Right lobe of liver (tissue), 6 donors: ENCODE data around the gene DGKH. TPM values are rescaled to one million over a fixed set of nuclear protein-coding genes. Genes with fewer than 3 reads are reported as not detected.

Experiments used
- ATAC-seq, 4 donors: fragments of 200-7000 bp; cut with Tn5 transposase; one replicate each; pipeline ENCODE4 v1.9.1; 2020; ENCODE audit warnings: mild to moderate bottlenecking in 4 of 4, moderate library complexity in 4 of 4
- DNase-seq, 3 donors: peaks; one replicate each; pipeline ENCODE4 v3.0.0-alpha.2; 2020
- H3K27ac ChIP-seq, 3 donors: fragments of 200-600 bp; one replicate each; pipeline ENCODE4 v1.8.0; 2022
- H3K27me3 ChIP-seq, 2 donors: fragments of 200-600 bp; one replicate each; pipeline ENCODE4 v1.8.0; 2022
- H3K36me3 ChIP-seq, 4 donors: fragments of 200-600 bp; sonication (generic) in 1 of 4; one replicate each; pipeline versions ENCODE4 v1.5.1 to v1.8.0; 2017 to 2022; ENCODE audit warnings: control low read depth in 1 of 4
- H3K4me1 ChIP-seq, 4 donors: fragments of 200-600 bp; sonication (generic) in 1 of 4; one replicate each; pipeline versions ENCODE4 v1.5.1 to v1.8.0; 2017 to 2022; ENCODE audit warnings: control low read depth in 1 of 4
- H3K4me3 ChIP-seq, 3 donors: fragments of 200-600 bp; one replicate each; pipeline ENCODE4 v1.8.0; 2022
- H3K9me3 ChIP-seq, 4 donors: fragments of 200-600 bp; sonication (generic) in 1 of 4; one replicate each; pipeline versions ENCODE4 v1.5.1 to v1.8.0; 2017 to 2022; ENCODE audit warnings: control low read depth in 1 of 4
- POLR2A ChIP-seq: fragments of 450-650 bp; IDR thresholded peaks from one replicate; pipeline ENCODE4 v1.6.1; 2017; ENCODE audit warnings: antibody characterized with exemption, mild to moderate bottlenecking
- WGBS: methylation state at CpG from one replicate; pipeline ENCODE4 v1.1.6; 2018; ENCODE audit warnings: low coverage, low lambda C conversion rate; ENCODE audit not compliant: insufficient coverage; ENCODE audit errors: missing lambda C conversion rate; 5-methylcytosine and 5-hydroxymethylcytosine counted together
- intact Hi-C, 2 donors: fragments of 100-400 bp; cut with DNase I; formaldehyde crosslinking; loops; one replicate each; pipeline versions ENCODE4 v1.11.2 to v1.14.1; 2022
- total RNA-seq, 6 experiments: library from RNA; depleted of rRNA in 2 of 6; stranded (reverse); fragments of >200 nt in 2 of 6; fragmentation: NEBNext Ultra II Directional in 3 of 6; extraction: Animal tissue kit (Norgen Biotek cat#: 25700) in 3 of 6; gene quantifications; one replicate each; pipeline versions ENCODE4 v1.1.0 to v1.2.4, GENCODE V29; 2016 to 2023
- TF ChIP-seq, protein P1 (sequence below), 4 donors: fragments of 200-600 bp in 3 of 4; fragments of 450-650 bp in 1 of 4; IDR thresholded peaks; one replicate each; pipeline versions ENCODE4 v1.5.1 to v1.8.0; 2016 to 2022; ENCODE audit warnings: antibody characterized with exemption in 4 of 4, mild to moderate bottlenecking in 2 of 4
- donor health status: DM: no; HTN: yes; CAD: no.
- donor health status: DM: no; HTN: no; CAD: no.
- donor health status: DM: no; HTN: no; CAD: no.
- donor health status: DM: no; HTN: yes; CAD: no.
- donor health status: DM: no; HTN: yes; CAD: no.

Gene DGKH
- total RNA-seq, 6 experiments from 2014 or later: 0.95 to 5.1 (median 2.2) TPM

GRCh38 chr13:42048684-42049453, 421 bp downstream of the DGKH start:
- DNase-seq (peak; percentile 92 to 93 (median 93)), ATAC-seq (peak; percentile 86 to 92 (median 89))
- WGBS: 0% methylated on average over 14 of the region's 91 CpGs
- no peaks in the 10 kb centered on the region for H3K9me3 ChIP-seq
- no peaks in the 10 kb centered on the region for H3K27me3 ChIP-seq
- TF ChIP-seq POLR2A: no peak
- TF ChIP-seq, protein P1, sequence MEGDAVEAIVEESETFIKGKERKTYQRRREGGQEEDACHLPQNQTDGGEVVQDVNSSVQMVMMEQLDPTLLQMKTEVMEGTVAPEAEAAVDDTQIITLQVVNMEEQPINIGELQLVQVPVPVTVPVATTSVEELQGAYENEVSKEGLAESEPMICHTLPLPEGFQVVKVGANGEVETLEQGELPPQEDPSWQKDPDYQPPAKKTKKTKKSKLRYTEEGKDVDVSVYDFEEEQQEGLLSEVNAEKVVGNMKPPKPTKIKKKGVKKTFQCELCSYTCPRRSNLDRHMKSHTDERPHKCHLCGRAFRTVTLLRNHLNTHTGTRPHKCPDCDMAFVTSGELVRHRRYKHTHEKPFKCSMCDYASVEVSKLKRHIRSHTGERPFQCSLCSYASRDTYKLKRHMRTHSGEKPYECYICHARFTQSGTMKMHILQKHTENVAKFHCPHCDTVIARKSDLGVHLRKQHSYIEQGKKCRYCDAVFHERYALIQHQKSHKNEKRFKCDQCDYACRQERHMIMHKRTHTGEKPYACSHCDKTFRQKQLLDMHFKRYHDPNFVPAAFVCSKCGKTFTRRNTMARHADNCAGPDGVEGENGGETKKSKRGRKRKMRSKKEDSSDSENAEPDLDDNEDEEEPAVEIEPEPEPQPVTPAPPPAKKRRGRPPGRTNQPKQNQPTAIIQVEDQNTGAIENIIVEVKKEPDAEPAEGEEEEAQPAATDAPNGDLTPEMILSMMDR (IDR thresholded peaks at IDR 0.05): peak; percentile 9 to 18 (median 16)
- intact Hi-C loops: loop anchor here in 1 of 2 donors (10.0 kb wide), 1 partner anchor 84 kb away; the partner anchor contains the start of gene VWA8
- H3K4me3 ChIP-seq: peak overlapping the region; percentile 74 to 87 (median 86)
- peak overlapping the region; percentile 45 to 85 (median 66) for H3K27ac ChIP-seq
- H3K36me3 ChIP-seq: no peaks in the 10 kb centered on the region
- peaks cover 0 to 3% (median 0%) of the 10 kb centered on the region in 4 donors for H3K4me1 ChIP-seq

DNA sequence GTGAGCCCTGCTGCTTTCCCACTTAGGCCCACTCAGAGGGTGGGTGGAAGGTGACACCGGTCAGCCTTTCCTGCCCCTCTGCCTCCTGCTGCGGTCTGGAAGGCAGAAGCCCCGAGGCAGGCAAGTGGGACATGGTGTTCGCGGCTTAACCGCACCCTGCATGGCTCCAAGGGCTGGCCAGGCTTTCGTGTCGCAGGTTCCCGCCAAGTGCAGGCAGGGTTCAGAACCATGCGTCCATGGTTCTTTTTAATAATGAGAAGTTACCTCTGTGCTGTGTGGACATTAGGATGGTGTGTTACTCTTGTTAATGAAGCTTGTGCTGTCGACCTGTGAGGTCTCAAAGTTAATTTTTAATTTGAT, 986 bp downstream of the DGKH start:
- DNase-seq: no peak
- Histone ChIP-seq H3K9me3 (no peaks in the 10 kb centered on the region), H3K27ac (peak overlapping the region in 1 of 3 donors; percentile 24), H3K4me3 (peak overlapping the region; percentile 72 to 87 (median 74)), H3K4me1 (peaks cover 0 to 3% (median 0%) of the 10 kb centered on the region in 4 donors), H3K27me3 (no peaks in the 10 kb centered on the region), H3K36me3 (no peaks in the 10 kb centered on the region)
- intact Hi-C loops: loop anchor here in 1 of 2 donors (10.0 kb wide), 1 partner anchor 85 kb away; the partner anchor contains the start of gene VWA8
- peak; percentile 23 to 46 (median 36) for ATAC-seq
- TF ChIP-seq POLR2A: no peak
- TF ChIP-seq, protein P1 (IDR thresholded peaks at IDR 0.05): no peak
- 1% methylated on average over 8 of the region's 11 CpGs for WGBS

- WGBS: 90% methylated on average over 5 of the region's 5 CpGs
- intact Hi-C loops: no loop called here
- H3K9me3 ChIP-seq: no peaks in the 10 kb centered on the region
- TF ChIP-seq, protein P1 (IDR thresholded peaks at IDR 0.05): no peak
- TF ChIP-seq POLR2A: no peak
- no peak overlapping the region for H3K4me3 ChIP-seq
- no peaks in the 10 kb centered on the region for H3K27me3 ChIP-seq
- no peaks in the 10 kb centered on the region for H3K36me3 ChIP-seq
- ATAC-seq (no peak), DNase-seq (no peak)
- H3K27ac ChIP-seq: no peak overlapping the region
- H3K4me1 ChIP-seq: peaks cover 0 to under 1% (median 0%) of the 10 kb centered on the region in 4 donors
Measured at GRCh38 chr13:42054798-42055499, 6.5 kb downstream of the DGKH start.

DNA sequence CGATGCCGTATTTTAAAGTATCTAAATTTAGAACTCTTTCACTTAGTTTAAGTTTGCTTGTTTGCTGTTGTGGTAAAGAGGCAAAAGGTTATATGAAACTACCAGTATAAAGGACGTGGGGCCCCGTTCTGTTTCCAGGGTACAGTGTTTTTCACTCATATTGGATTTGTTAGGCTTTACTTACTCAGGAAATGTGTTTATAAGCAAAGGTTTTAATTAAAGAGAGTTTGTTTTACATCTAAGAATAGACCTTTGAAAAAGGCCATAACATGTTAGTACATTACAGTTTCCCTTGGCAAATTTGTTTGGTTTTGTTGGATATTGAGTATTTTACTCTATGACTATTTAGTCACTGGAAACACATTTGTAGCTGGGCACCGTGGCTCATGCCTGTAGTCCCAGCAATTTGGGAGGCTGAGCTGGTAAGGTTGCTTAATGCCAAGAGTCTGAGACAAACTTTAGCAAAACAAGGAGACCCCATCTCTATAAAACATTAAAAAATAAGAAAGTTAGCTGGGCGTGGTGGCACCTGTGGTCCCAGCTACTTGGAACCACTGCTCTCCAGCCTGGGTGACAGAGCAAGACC, 7.1 kb downstream of the DGKH start:
- H3K9me3 ChIP-seq: no peaks in the 10 kb centered on the region
- no peaks in the 10 kb centered on the region for H3K27me3 ChIP-seq
- 77% methylated on average over 6 of the region's 6 CpGs for WGBS
- no peaks in the 10 kb centered on the region for H3K36me3 ChIP-seq
- no peak overlapping the region for H3K4me3 ChIP-seq
- TF ChIP-seq POLR2A: no peak
- TF ChIP-seq, protein P1 (IDR thresholded peaks at IDR 0.05): no peak
- intact Hi-C loops: no loop called here
- ATAC-seq (no peak), DNase-seq (no peak)
- no peak overlapping the region for H3K27ac ChIP-seq
- no peaks in the 10 kb centered on the region for H3K4me1 ChIP-seq
